Activated T-helper 1 cell treated with anti-CD3 and anti-CD28 coated beads, Interleukin-12 subunit alpha, Interleukin-12 subunit beta, Interleukin-2, Interleukin-4 antibody, amounts not matched to agents 30 ng/mL and 10 ng/mL and 1 ng/mL, durations not matched to agents 14 hours and 24 hours and 36 hours (primary cell): Measurements from ENCODE around the gene PRKRIP1. TPM values are rescaled to one million over a fixed set of nuclear protein-coding genes. Genes with fewer than 3 reads are reported as not detected.
"Not testable (repeated sequence)": the region's sequence is repeated elsewhere in the genome, so short reads cannot be mapped to it uniquely, and the experiment has no call there.

Source experiments
- DNase-seq: peaks from one replicate; pipeline ENCODE4 v3.0.0; 2021; ENCODE audit warnings: low spot score
- H3K27ac Mint-ChIP-seq: one replicate; pipeline ENCODE4 v1.8.0; 2021; ENCODE audit warnings: mild to moderate bottlenecking, mixed read lengths
- H3K27me3 Mint-ChIP-seq: one replicate; pipeline ENCODE4 v1.8.0; 2022; ENCODE audit warnings: mild to moderate bottlenecking, moderate library complexity, mixed read lengths; ENCODE audit not compliant: insufficient read depth
- H3K36me3 Mint-ChIP-seq: one replicate; pipeline ENCODE4 v1.8.0; 2021; ENCODE audit warnings: low read depth, mixed read lengths
- H3K4me1 Mint-ChIP-seq: one replicate; pipeline ENCODE4 v1.8.0; 2021; ENCODE audit warnings: low read depth, mixed read lengths
- H3K4me3 Mint-ChIP-seq: one replicate; pipeline ENCODE4 v1.8.0; 2021; ENCODE audit warnings: mild to moderate bottlenecking, moderate library complexity, mixed read lengths
- H3K9me3 Mint-ChIP-seq: one replicate; pipeline ENCODE4 v1.8.0; 2021; ENCODE audit warnings: mixed read lengths
- intact Hi-C: fragments of 100-400 bp; cut with micrococcal nuclease; formaldehyde crosslinking; loops from one replicate; pipeline ENCODE4 v1.15.1; 2024
- total RNA-seq: library from RNA; stranded (reverse); gene quantifications from 2 replicates; pipeline ENCODE4 v1.2.3, GENCODE V29; 2022

PRKRIP1 gene
- total RNA-seq, 1 donor from 2014 or later = 25.7 TPM

DNA sequence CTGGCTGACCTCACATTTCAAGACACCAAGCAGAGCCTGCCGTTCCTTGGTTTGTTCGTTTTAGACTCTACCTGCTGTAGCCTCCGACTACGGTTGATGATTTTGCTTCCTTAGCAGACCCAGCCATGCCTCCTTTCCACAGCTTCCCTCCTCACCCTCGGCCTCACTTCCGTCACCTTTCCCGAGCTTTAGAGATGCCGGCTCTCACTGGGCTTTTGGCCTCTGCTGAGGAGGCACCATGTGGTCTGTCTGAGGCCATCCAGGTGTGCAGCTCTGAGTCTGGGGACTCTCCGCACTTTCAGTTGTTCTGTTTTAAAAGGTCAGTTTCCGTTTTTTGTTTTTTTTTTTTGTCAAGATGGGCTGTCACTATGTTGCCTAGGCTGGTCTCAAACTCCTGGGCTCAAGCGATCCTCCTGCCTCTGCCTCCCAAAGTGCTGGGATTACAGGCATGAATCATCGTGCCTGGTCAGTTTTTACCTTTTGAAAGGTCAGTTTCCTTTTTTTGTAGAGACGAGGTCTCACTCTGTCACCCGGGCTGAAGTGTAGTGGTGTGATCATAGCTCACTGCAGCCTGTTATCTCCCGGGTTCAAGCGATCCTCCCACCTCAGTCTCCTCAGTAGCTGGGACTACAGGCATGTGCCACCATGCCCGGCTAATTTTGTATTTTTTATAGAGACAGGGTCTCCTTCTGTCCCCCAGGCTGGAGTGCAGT lies 49.0 kb downstream of the PRKRIP1 start:
- intact Hi-C loops = no loop called here
- Mint-ChIP-seq H3K4me3 (no peak overlapping the region), H3K36me3 (peaks cover 18% of the 10 kb centered on the region), H3K27me3 (no peaks in the 10 kb centered on the region), H3K9me3 (no peaks in the 10 kb centered on the region), H3K4me1 (no peaks in the 10 kb centered on the region), H3K27ac (no peak overlapping the region)
- DNase-seq = no peak

DNA sequence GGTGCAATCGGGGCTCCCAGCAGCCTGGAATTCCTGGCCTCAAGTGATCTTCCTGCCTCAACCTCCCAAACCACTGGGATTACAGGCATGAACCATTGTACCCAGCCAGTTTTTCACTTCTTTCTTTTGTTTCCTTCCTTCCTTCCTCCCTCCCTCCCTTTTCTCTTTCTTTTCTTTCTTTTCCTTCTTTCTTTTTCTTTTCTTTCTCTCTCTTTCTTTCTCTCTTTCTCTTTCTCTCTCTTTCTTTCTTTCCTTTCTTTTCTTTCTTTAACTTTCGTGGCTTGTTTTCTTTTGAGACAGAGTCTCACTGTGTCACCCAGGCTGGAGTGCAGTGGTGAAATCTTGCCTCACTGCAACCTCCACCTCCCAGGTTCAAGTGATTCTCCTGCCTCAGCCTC lies 49.5 kb downstream of the PRKRIP1 start:
- Mint-ChIP-seq H3K27ac (no peak overlapping the region), H3K4me1 (no peaks in the 10 kb centered on the region)
- intact Hi-C loops = no loop called here

DNA sequence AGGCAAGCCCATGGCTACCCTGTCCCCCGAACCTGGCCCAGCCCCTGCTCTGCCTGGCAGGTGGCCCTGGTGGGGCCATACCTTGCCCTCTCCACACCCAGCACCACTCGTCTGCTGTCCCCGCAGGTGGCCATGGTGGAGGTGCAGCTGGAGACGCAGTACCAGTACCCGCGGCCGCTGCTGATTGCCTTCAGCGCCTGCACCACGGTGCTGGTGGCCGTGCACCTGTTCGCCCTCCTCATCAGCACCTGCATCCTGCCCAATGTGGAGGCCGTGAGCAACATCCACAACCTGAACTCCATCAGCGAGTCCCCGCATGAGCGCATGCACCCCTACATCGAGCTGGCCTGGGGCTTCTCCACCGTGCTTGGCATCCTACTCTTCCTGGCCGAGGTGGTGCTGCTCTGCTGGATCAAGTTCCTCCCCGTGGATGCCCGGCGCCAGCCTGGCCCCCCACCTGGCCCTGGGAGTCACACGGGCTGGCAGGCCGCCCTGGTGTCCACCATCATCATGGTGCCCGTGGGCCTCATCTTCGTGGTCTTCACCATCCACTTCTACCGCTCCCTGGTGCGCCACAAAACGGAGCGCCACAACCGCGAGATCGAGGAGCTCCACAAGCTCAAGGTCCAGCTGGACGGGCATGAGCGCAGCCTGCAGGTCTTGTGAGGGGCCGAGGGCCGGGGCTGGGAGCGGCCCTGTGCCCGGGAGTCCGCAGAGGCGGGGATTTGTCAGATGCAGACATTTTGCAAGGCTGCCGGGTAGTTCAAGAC lies 50.4 kb downstream of the PRKRIP1 start:
- Mint-ChIP-seq H3K27ac (no peak overlapping the region), H3K36me3 (peaks cover 21% of the 10 kb centered on the region), H3K9me3 (no peaks in the 10 kb centered on the region), H3K4me1 (no peaks in the 10 kb centered on the region), H3K4me3 (no peak overlapping the region), H3K27me3 (no peaks in the 10 kb centered on the region)
- DNase-seq = no peak
- intact Hi-C loops = no loop called here

More for the DNA sequence above, 49.5 kb downstream of the PRKRIP1 start:
- Mint-ChIP-seq H3K36me3 (peaks cover 21% of the 10 kb centered on the region), H3K27me3 (no peaks in the 10 kb centered on the region), H3K4me3 (no peak overlapping the region), H3K9me3 (no peaks in the 10 kb centered on the region)
- DNase-seq = no peak

DNA sequence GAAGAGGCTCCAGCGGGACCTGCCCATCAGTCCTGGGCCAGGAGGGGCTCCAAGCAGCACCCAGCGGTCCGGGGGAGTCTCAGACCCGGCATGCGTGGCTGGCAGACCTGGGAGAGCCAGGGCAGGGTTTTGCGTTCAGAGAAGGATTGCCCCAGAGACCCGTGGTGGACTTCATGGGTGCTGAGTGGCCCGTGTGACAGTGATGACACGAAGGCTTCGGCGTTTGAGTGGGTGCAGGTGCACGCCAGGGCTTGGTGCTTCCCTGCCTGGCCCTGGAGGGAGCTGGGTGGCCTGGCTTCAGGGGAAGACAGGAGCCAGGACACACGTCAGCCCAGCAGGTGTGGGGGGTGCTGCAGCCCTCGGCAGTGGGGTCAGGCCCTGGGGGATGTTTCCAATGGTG lies 51.1 kb downstream of the PRKRIP1 start:
- H3K4me3 Mint-ChIP-seq = no peak overlapping the region
- H3K4me1 Mint-ChIP-seq = no peaks in the 10 kb centered on the region
- intact Hi-C loops = no loop called here
- no peaks in the 10 kb centered on the region for H3K9me3 Mint-ChIP-seq
- H3K27ac Mint-ChIP-seq = no peak overlapping the region
- no peaks in the 10 kb centered on the region for H3K27me3 Mint-ChIP-seq
- H3K36me3 Mint-ChIP-seq = peaks cover 14% of the 10 kb centered on the region
- no peak for DNase-seq

DNA sequence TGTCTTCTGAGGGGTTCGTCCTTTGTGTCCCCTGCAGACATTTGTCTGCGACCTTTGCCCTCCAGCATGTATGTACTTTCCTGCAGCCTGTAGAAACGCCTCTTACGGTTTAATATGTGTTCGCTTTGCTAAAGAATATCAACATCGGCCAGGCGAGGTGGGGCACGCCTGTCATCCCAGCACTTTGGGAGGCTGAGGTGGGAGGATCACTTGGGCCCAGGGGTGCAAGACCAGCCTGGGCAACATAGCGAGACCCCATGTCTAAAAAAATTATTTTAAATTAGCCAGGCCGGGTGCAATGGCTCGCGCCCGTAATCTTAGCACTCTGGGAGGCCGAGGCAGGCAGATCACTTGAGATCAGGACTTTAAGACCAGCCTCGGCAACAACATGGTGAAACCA lies 53.0 kb downstream of the PRKRIP1 start:
- Mint-ChIP-seq H3K27me3 (no peaks in the 10 kb centered on the region), H3K4me3 (no peak overlapping the region), H3K9me3 (no peaks in the 10 kb centered on the region), H3K36me3 (peaks cover 14% of the 10 kb centered on the region), H3K27ac (no peak overlapping the region), H3K4me1 (no peaks in the 10 kb centered on the region)
- no peak for DNase-seq
- intact Hi-C loops = no loop called here

DNA sequence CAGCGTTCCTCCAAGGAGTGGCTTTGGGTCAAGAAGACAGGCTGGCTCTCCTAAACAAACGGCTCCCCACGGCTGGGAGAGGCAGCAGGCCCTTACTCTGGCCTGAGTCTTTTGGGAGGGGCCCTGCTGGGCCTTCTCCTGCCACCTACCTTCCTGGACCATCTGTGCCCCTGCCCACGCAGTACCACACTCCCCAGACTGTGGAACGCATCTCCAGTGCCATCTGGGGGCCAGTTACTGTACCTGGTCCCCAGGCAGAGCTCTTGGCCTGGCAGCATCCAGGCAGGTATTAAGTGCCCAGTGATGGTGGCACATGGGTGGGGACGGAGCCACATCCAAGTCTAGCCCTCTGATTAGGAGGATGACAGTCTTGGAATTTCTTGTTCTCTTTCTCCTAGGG lies 54.1 kb downstream of the PRKRIP1 start:
- Mint-ChIP-seq H3K27me3 (no peaks in the 10 kb centered on the region), H3K9me3 (no peaks in the 10 kb centered on the region), H3K4me1 (no peaks in the 10 kb centered on the region), H3K27ac (no peak overlapping the region), H3K4me3 (no peak overlapping the region), H3K36me3 (peaks cover 11% of the 10 kb centered on the region)
- intact Hi-C loops = loop anchor here (1.0 kb wide), 2 partner anchors 38 to 46 kb away; no protein-coding TSS in a partner anchor
- DNase-seq = no peak

DNA sequence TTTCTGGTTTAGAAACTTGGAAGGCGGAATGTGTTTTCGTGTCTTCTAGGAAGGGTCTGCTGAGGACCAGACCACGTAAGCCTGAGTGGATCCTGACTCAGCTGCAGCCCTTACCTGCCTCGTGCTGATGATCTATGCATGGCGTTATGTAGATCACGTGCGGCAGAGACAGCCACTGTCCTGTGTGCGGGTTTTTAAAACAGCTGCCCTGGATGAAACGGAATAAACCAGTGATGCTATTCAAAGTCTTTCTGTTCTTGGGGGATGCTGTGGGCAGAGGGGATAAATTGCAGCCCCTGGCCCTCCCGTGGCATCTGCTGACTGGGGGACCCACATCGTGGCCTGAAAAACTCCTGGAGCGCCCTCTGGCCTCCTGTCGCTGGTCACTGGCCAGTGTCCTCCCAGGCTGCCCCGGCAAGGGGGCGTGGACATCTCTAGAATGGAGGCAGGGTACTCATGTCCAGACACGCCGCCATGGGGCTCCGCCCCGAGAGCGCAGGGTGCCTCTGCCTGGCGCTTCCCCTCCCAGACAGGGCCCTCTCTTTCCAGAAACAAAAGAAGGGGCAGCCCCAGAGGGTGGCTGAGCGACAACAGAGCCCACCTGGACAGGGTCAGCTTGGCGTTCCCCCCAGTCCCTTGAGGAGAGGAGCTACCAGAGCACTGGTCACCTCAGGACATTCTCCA lies 55.4 kb downstream of the PRKRIP1 start:
- H3K4me3 Mint-ChIP-seq = no peak overlapping the region
- H3K27me3 Mint-ChIP-seq = no peaks in the 10 kb centered on the region
- intact Hi-C loops = no loop called here
- H3K36me3 Mint-ChIP-seq = peaks cover 8% of the 10 kb centered on the region
- DNase-seq = no peak
- H3K4me1 Mint-ChIP-seq = no peaks in the 10 kb centered on the region
- H3K9me3 Mint-ChIP-seq = no peaks in the 10 kb centered on the region
- H3K27ac Mint-ChIP-seq = no peak overlapping the region

DNA sequence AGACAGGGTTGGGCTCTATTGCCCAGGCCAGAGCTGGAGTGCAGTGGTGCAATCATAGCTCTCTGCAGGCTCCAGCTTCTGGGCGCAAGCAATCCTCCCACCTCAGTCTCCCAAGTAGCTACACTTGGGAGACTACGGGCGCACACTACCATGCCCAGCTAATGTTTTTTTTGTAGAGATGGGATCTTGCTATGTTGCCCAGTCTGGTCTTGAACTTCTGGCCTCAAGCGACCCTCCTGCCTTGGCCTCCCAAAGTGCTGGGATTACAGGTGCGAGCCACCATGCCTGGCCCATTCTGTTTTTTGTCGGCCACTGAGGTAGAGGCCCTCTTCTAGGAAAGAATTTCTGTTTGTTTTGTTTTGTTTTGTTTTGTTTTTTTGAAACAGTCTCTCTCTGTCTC lies 56.3 kb downstream of the PRKRIP1 start:
- intact Hi-C loops = no loop called here
- Mint-ChIP-seq H3K27ac (no peak overlapping the region), H3K4me3 (no peak overlapping the region), H3K27me3 (no peaks in the 10 kb centered on the region), H3K4me1 (no peaks in the 10 kb centered on the region), H3K36me3 (peaks cover 8% of the 10 kb centered on the region), H3K9me3 (no peaks in the 10 kb centered on the region)
- DNase-seq = no peak

DNA sequence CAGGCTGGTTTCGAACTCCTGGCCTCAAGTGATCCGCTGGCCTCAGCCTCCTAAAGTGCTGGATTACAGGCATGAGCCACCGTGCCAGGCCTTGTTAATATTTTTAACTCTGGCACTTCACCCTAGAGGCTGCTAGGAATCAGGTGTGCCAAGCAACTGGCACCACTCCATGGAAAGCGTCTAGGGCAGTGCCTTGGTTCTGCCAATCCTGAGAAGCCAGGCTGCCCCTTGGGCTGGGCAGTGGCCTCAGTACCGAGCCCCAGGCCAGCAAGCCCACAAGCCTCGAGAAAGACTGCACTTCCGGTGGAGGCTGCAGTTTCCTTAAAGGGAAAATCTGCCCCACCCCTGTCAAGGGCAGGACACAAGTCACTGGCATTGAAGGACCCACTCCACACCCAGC lies 57.2 kb downstream of the PRKRIP1 start:
- H3K4me3 Mint-ChIP-seq = no peak overlapping the region
- intact Hi-C loops = no loop called here
- H3K36me3 Mint-ChIP-seq = peaks cover 8% of the 10 kb centered on the region
- no peaks in the 10 kb centered on the region for H3K27me3 Mint-ChIP-seq
- no peaks in the 10 kb centered on the region for H3K9me3 Mint-ChIP-seq
- no peak overlapping the region for H3K27ac Mint-ChIP-seq
- no peak for DNase-seq
- no peaks in the 10 kb centered on the region for H3K4me1 Mint-ChIP-seq

DNA sequence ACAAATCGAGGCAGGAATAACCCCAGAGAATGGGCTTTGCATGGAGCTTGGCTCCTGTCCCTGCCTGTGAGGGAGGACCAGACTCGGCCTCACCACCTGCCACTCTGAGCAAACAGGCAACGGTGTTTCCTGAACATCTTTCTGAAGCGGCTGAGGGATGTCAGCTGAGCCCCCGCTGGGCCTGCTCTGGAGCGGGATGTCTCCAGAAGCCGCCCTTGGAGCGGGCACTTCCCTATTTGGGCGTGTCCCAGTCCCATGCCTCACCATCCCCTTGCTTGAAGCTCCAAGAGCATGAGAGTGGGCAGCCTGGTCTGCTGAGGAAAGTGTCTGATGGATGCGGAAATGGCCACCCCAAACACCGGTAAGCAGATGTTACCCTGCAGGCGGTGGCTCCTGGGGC lies 58.3 kb downstream of the PRKRIP1 start:
- no peak for DNase-seq
- Mint-ChIP-seq H3K27me3 (no peaks in the 10 kb centered on the region), H3K36me3 (peaks cover 4% of the 10 kb centered on the region), H3K9me3 (no peaks in the 10 kb centered on the region), H3K27ac (no peak overlapping the region), H3K4me3 (no peak overlapping the region), H3K4me1 (no peaks in the 10 kb centered on the region)
- intact Hi-C loops = no loop called here

DNA sequence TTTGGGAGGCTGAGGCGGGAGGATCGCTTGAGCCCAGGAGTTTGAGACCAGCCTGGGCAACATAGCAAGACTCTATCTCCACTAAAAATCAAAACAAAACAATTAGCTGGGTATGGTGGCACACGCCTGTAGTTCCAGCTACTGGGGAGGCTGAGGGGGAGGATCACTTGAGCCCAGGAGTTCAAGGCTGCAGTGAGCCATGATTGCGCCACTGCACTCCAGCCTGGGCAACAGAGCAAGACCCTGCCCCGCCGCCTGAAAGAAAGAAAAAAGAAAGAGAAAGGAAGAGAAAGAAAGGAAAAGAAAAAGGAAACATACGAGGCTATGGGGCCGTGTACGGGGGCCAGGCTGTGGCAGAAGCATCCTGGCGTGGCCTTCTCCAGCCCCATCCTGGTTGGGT lies 58.8 kb downstream of the PRKRIP1 start:
- H3K36me3 Mint-ChIP-seq, DNase-seq, H3K27me3 Mint-ChIP-seq, intact Hi-C loops, H3K4me3 Mint-ChIP-seq, H3K27ac Mint-ChIP-seq, H3K9me3 Mint-ChIP-seq, H3K4me1 Mint-ChIP-seq: not testable (repeated sequence)

DNA sequence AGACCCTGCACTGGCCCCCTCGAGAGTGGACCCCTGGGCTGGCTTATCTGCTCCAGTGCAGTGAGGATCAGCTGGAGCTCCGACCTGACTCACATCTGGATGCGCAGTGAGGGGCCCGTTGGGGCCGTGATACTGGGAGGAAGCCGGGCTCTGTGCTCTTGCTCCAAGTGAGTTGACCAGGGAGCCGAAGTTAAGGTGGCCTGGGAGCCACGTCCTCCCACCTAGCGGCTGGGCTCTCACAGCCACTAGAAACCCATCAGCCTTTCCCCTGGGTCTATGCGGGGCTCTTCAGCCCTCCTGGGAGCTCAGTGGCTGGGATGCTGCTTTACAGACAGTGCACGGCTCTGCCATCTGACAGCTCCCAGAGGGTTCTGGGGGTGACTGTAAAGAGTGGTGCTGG lies 59.4 kb downstream of the PRKRIP1 start:
- no peaks in the 10 kb centered on the region for H3K9me3 Mint-ChIP-seq
- intact Hi-C loops = no loop called here
- H3K27me3 Mint-ChIP-seq = no peaks in the 10 kb centered on the region
- no peak for DNase-seq
- no peak overlapping the region for H3K27ac Mint-ChIP-seq
- no peaks in the 10 kb centered on the region for H3K36me3 Mint-ChIP-seq
- H3K4me3 Mint-ChIP-seq = no peak overlapping the region
- no peaks in the 10 kb centered on the region for H3K4me1 Mint-ChIP-seq

DNA sequence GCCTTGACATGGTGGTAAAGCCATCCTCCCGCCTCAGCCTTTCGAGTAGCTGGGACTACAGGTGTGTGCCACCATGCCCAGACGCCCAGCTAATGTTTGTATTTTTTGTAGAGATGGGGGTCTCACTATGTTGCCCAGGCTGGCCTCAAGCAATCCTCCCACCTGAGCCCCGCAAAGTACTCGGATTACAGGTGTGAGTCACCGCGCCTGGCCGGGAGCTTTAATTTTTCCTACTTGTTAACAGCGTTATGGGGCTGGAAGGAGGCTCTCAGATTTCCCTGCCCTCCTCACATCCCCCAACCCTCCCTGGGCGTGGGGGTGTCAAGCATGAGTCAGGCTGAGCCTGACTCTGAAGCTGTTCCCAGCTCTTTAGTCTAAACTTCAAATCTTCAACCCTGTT lies 60.2 kb downstream of the PRKRIP1 start:
- no peak for DNase-seq
- no peak overlapping the region for H3K4me3 Mint-ChIP-seq
- intact Hi-C loops = no loop called here
- H3K9me3 Mint-ChIP-seq = no peaks in the 10 kb centered on the region
- no peak overlapping the region for H3K27ac Mint-ChIP-seq
- no peaks in the 10 kb centered on the region for H3K27me3 Mint-ChIP-seq
- H3K4me1 Mint-ChIP-seq = no peaks in the 10 kb centered on the region
- H3K36me3 Mint-ChIP-seq = no peaks in the 10 kb centered on the region
